ENCODE data around the gene PPP2R2D.

GRCh38 chr10:131923038-131923756, 22.4 kb downstream of the PPP2R2D start:
- TF ChIP-seq, protein P1, sequence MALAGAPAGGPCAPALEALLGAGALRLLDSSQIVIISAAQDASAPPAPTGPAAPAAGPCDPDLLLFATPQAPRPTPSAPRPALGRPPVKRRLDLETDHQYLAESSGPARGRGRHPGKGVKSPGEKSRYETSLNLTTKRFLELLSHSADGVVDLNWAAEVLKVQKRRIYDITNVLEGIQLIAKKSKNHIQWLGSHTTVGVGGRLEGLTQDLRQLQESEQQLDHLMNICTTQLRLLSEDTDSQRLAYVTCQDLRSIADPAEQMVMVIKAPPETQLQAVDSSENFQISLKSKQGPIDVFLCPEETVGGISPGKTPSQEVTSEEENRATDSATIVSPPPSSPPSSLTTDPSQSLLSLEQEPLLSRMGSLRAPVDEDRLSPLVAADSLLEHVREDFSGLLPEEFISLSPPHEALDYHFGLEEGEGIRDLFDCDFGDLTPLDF (CRISPR knock-in tag; IDR thresholded peaks at IDR 0.05), result no peak
- TF ChIP-seq, protein P2, sequence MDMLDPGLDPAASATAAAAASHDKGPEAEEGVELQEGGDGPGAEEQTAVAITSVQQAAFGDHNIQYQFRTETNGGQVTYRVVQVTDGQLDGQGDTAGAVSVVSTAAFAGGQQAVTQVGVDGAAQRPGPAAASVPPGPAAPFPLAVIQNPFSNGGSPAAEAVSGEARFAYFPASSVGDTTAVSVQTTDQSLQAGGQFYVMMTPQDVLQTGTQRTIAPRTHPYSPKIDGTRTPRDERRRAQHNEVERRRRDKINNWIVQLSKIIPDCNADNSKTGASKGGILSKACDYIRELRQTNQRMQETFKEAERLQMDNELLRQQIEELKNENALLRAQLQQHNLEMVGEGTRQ (CRISPR knock-in tag; IDR thresholded peaks at IDR 0.05), result peak; percentile 53; the same call in 1 of the 2 replicates
- no peak for TF ChIP-seq IRF2 (CRISPR knock-in tag; IDR thresholded peaks at IDR 0.05; ENCODE audit: borderline replicate concordance, low read depth)
- TF ChIP-seq, protein P3, sequence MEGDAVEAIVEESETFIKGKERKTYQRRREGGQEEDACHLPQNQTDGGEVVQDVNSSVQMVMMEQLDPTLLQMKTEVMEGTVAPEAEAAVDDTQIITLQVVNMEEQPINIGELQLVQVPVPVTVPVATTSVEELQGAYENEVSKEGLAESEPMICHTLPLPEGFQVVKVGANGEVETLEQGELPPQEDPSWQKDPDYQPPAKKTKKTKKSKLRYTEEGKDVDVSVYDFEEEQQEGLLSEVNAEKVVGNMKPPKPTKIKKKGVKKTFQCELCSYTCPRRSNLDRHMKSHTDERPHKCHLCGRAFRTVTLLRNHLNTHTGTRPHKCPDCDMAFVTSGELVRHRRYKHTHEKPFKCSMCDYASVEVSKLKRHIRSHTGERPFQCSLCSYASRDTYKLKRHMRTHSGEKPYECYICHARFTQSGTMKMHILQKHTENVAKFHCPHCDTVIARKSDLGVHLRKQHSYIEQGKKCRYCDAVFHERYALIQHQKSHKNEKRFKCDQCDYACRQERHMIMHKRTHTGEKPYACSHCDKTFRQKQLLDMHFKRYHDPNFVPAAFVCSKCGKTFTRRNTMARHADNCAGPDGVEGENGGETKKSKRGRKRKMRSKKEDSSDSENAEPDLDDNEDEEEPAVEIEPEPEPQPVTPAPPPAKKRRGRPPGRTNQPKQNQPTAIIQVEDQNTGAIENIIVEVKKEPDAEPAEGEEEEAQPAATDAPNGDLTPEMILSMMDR (IDR thresholded peaks at IDR 0.05), result no peak
- TF ChIP-seq, protein P4, sequence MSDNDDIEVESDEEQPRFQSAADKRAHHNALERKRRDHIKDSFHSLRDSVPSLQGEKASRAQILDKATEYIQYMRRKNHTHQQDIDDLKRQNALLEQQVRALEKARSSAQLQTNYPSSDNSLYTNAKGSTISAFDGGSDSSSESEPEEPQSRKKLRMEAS (CRISPR knock-in tag; IDR thresholded peaks at IDR 0.05), result no peak

Data from WTC11 (cell line).